K562 (cell line): Measurements from ENCODE around the gene IL1RL1.

Experiments
- CBX2 ChIP-seq: fragments of 200-600 bp; sonication (generic); IDR thresholded peaks from one replicate; pipeline ENCODE4 v1.6.1; 2012; ENCODE audit warnings: mild to moderate bottlenecking, low read length, inconsistent platforms; ENCODE audit not compliant: insufficient read depth, poor library complexity, severe bottlenecking
- CHD2 ChIP-seq: IDR thresholded peaks from 2 replicates; pipeline ENCODE4 v1.6.1; 2011; ENCODE audit warnings: low read depth, low read length
- CTCF ChIP-seq, 3 experiments: IDR thresholded peaks in 2 of 3; conservative IDR thresholded peaks in 1 of 3; 2 replicates each; pipeline ENCODE4 v1.5.1; 2011 to 2012; ENCODE audit warnings: low read length in 3 of 3, mild to moderate bottlenecking in 3 of 3, control low read depth in 2 of 3, improper control_type of control experiment in 1 of 3, inconsistent platforms in 1 of 3, low read depth in 1 of 3, mixed read lengths in 1 of 3, moderate library complexity in 1 of 3; ENCODE audit not compliant: insufficient read depth in 2 of 3
- EZH2 ChIP-seq: IDR thresholded peaks from 2 replicates; pipeline ENCODE4 v1.6.1; 2012; ENCODE audit warnings: low read depth, mild to moderate bottlenecking, inconsistent platforms, low read length, borderline replicate concordance
- GABPB1 ChIP-seq: sonication (generic); formaldehyde crosslinking; IDR thresholded peaks from 2 replicates; pipeline ENCODE4 v1.8.0; 2022; ENCODE audit warnings: mild to moderate bottlenecking, missing genetic modification reagents
- HMG20B ChIP-seq: fragments of 250-450 bp; sonication (Bioruptor Pico); IDR thresholded peaks from 2 replicates; pipeline ENCODE4 v1.5.0; 2021; ENCODE audit warnings: mild to moderate bottlenecking
- JUN ChIP-seq, 2 experiments: sonication (generic) in 1 of 2; formaldehyde crosslinking in 1 of 2; IDR thresholded peaks; 2 replicates each; pipeline versions ENCODE4 v1.6.1 to v1.8.0; 2012 to 2022; ENCODE audit warnings: borderline replicate concordance in 2 of 2, mild to moderate bottlenecking in 2 of 2, improper control_type of control experiment in 1 of 2, low read depth in 1 of 2, low read length in 1 of 2, missing genetic modification reagents in 1 of 2
- POLR2A ChIP-seq: fragments of 450-650 bp; conservative IDR thresholded peaks from 2 replicates; pipeline ENCODE4 v1.6.1; 2016
- PREB ChIP-seq: sonication (generic); formaldehyde crosslinking; IDR thresholded peaks from 2 replicates; pipeline ENCODE4 v1.8.1; 2023; ENCODE audit warnings: mild to moderate bottlenecking, missing genetic modification reagents
- RBM39 ChIP-seq: fragments of 200-400 bp; formaldehyde crosslinking; optimal IDR thresholded peaks from 2 replicates; pipeline ENCODE3; 2018; ENCODE audit warnings: low read depth, low read length
- SIN3A ChIP-seq, 2 experiments: fragments of 150-350 bp in 1 of 2; IDR thresholded peaks; 2 replicates each; pipeline ENCODE4 v1.6.1; 2011 to 2016; ENCODE audit warnings: borderline replicate concordance in 2 of 2, low read depth in 2 of 2, low read length in 2 of 2, mild to moderate bottlenecking in 2 of 2, moderate library complexity in 2 of 2; ENCODE audit not compliant: control insufficient read depth in 1 of 2
- TAF1 ChIP-seq: IDR thresholded peaks from 2 replicates; pipeline ENCODE4 v1.6.1; 2011; ENCODE audit warnings: mild to moderate bottlenecking, low read length, moderate library complexity; ENCODE audit not compliant: insufficient read depth, control insufficient read depth, severe bottlenecking; ENCODE audit errors: extremely low read depth
- TEAD4 ChIP-seq, 2 experiments: sonication (generic) in 1 of 2; formaldehyde crosslinking in 1 of 2; IDR thresholded peaks; 2 replicates each; pipeline versions ENCODE4 v1.6.1 to v1.8.0; 2012 to 2022; ENCODE audit warnings: borderline replicate concordance in 1 of 2, inconsistent platforms in 1 of 2, low read length in 1 of 2, mild to moderate bottlenecking in 1 of 2, missing genetic modification reagents in 1 of 2
- USF2 ChIP-seq: sonication (generic); formaldehyde crosslinking; IDR thresholded peaks from 2 replicates; pipeline ENCODE4 v1.5.0; 2020; ENCODE audit warnings: missing genetic modification reagents

- TF ChIP-seq CTCF (IDR thresholded peaks at IDR 0.05 in 2 of 3, conservative IDR thresholded peaks at IDR 0.05 in 1 of 3; ENCODE audit: insufficient read depth in 2 of 3, low read depth in 1 of 3, low read length in 3 of 3) (no peak), CHD2 (no peak), USF2 (CRISPR knock-in tag) (no peak), CBX2 (no peak), SIN3A (IDR thresholded peaks at IDR 0.05; ENCODE audit: borderline replicate concordance in 2 of 2, control insufficient read depth in 1 of 2, low read depth in 2 of 2, low read length in 2 of 2) (no peak), EZH2 (no peak), RBM39 (no peak), TEAD4 (IDR thresholded peaks at IDR 0.05; ENCODE audit: low read length) (no peak), TEAD4 (CRISPR knock-in tag; IDR thresholded peaks at IDR 0.05; ENCODE audit: borderline replicate concordance) (no peak), HMG20B (no peak), GABPB1 (no peak), JUN (IDR thresholded peaks at IDR 0.05; ENCODE audit: borderline replicate concordance, low read depth, low read length) (no peak), JUN (CRISPR knock-in tag; IDR thresholded peaks at IDR 0.05; ENCODE audit: borderline replicate concordance) (no peak), POLR2A (no peak), TAF1 (no peak), PREB (no peak)
Measured at GRCh38 chr2:102279391-102279735, 32.0 kb upstream of the IL1RL1 start.
